Keratinocyte (primary cell): Measurements from ENCODE around the gene CLSTN2. TPM values are rescaled to one million over a fixed set of nuclear protein-coding genes. Genes with fewer than 3 reads are reported as not detected.

ENCODE experiments used
- DNase-seq: peaks from one replicate; pipeline ENCODE4 v3.0.0-alpha.2; 2011; ENCODE audit warnings: low read depth, missing footprints, low spot score
- FAIRE-seq: peaks from 2 replicates; lab custom pipeline; 2011; peaks lifted over from hg19 to GRCh38; lab: Jason Lieb, UNC
- H2AFZ ChIP-seq: 2 replicates; pipeline ENCODE4 v1.6.0; 2012; ENCODE audit warnings: low read length, control low read depth, inconsistent platforms; ENCODE audit not compliant: control insufficient read depth
- H3K27ac ChIP-seq: 2 replicates; pipeline ENCODE4 v1.5.1; 2011; ENCODE audit warnings: low read length; ENCODE audit not compliant: control insufficient read depth, insufficient read depth
- H3K27me3 ChIP-seq: 3 replicates; pipeline ENCODE4 v1.6.0; 2011; ENCODE audit warnings: low read length; ENCODE audit not compliant: control insufficient read depth, insufficient read depth; ENCODE audit errors: extremely low read depth
- H3K36me3 ChIP-seq, 2 experiments: 2 replicates in 1 of 2; 3 replicates in 1 of 2; pipeline ENCODE4 v1.5.1; 2011; ENCODE audit warnings: low read length in 2 of 2, mild to moderate bottlenecking in 1 of 2; ENCODE audit not compliant: control insufficient read depth in 2 of 2, insufficient read depth in 2 of 2; ENCODE audit errors: extremely low read depth in 1 of 2
- H3K4me1 ChIP-seq: 3 replicates; pipeline ENCODE4 v1.5.1; 2011; ENCODE audit warnings: low read length; ENCODE audit not compliant: control insufficient read depth, insufficient read depth; ENCODE audit errors: extremely low read depth
- H3K4me2 ChIP-seq: 3 replicates; pipeline ENCODE4 v1.6.0; 2011; ENCODE audit warnings: low read depth, low read length; ENCODE audit not compliant: control insufficient read depth, insufficient read depth; ENCODE audit errors: extremely low read depth
- H3K4me3 ChIP-seq, 3 experiments: fragments of 200-600 bp in 1 of 3; sonication (generic) in 1 of 3; 2 replicates in 2 of 3; 3 replicates in 1 of 3; pipeline ENCODE4 v1.5.1; 2011 to 2016; ENCODE audit warnings: low read length in 3 of 3, mild to moderate bottlenecking in 3 of 3, control low read depth in 2 of 3, inconsistent platforms in 1 of 3, low read depth in 1 of 3, mixed read lengths in 1 of 3, mixed run types in 1 of 3, moderate library complexity in 1 of 3; ENCODE audit not compliant: control insufficient read depth in 2 of 3, insufficient read depth in 2 of 3; ENCODE audit errors: extremely low read depth in 1 of 3
- H3K79me2 ChIP-seq: 2 replicates; pipeline ENCODE4 v1.6.0; 2012; ENCODE audit warnings: low read length; ENCODE audit not compliant: control insufficient read depth, insufficient read depth
- H3K9ac ChIP-seq: 3 replicates; pipeline ENCODE4 v1.6.0; 2011; ENCODE audit warnings: low read length; ENCODE audit not compliant: control insufficient read depth, insufficient read depth; ENCODE audit errors: extremely low read depth
- H3K9me1 ChIP-seq: 3 replicates; pipeline ENCODE4 v1.6.0; 2011; ENCODE audit warnings: low read length; ENCODE audit not compliant: control insufficient read depth, insufficient read depth; ENCODE audit errors: extremely low read depth
- H3K9me3 ChIP-seq: 2 replicates; pipeline ENCODE4 v1.5.1; 2012; ENCODE audit warnings: low read depth, low read length; ENCODE audit not compliant: control insufficient read depth
- H4K20me1 ChIP-seq: 3 replicates; pipeline ENCODE4 v1.6.0; 2011; ENCODE audit warnings: low read length; ENCODE audit not compliant: control insufficient read depth, insufficient read depth; ENCODE audit errors: extremely low read depth
- EZH2 ChIP-seq: IDR thresholded peaks from one replicate; pipeline ENCODE4 v1.6.1; 2012; ENCODE audit warnings: inconsistent platforms, mild to moderate bottlenecking, low read length, moderate library complexity
- dilution Hi-C: fragments of 300-500 bp; cut with MboI; formaldehyde crosslinking; loops from one replicate; pipeline ENCODE4 v1.7.0; 2020; ENCODE audit warnings: low sequenced_read_pairs; ENCODE audit not compliant: extremely low pct_ligation_motif_present
- polyA plus RNA-seq, 5 experiments: library from polyadenylated mRNA; depleted of rRNA in 3 of 5; stranded (reverse) in 3 of 5; stranded (forward) in 1 of 5; unstranded in 1 of 5; fragments of >200 nt; gene quantifications; 1 replicate in 1 of 5; 2 replicates in 3 of 5; 3 replicates in 1 of 5; pipeline versions ENCODE4 v1.2.1 to v1.2.3, GENCODE V29; 2011 to 2012; ENCODE audit warnings: missing spikeins in 2 of 5, low read depth in 1 of 5, low replicate concordance in 1 of 5
- TF ChIP-seq, protein P1 (sequence below), 3 experiments: IDR thresholded peaks in 1 of 3; conservative IDR thresholded peaks in 1 of 3; optimal IDR thresholded peaks in 1 of 3; 2 replicates in 2 of 3; 3 replicates in 1 of 3; pipeline versions ENCODE3 to v1.5.1; 2011; ENCODE audit warnings: low read length in 3 of 3, mild to moderate bottlenecking in 3 of 3, moderate library complexity in 2 of 3, control low read depth in 1 of 3, inconsistent platforms in 1 of 3; ENCODE audit not compliant: insufficient read depth in 2 of 3; ENCODE audit errors: extremely low read depth in 1 of 3

CLSTN2 gene
- polyA plus RNA-seq, 1 donor (not counting 4 experiments of a cell fraction or from before 2014, with no cell fraction given), result 0.09 TPM

DNA sequence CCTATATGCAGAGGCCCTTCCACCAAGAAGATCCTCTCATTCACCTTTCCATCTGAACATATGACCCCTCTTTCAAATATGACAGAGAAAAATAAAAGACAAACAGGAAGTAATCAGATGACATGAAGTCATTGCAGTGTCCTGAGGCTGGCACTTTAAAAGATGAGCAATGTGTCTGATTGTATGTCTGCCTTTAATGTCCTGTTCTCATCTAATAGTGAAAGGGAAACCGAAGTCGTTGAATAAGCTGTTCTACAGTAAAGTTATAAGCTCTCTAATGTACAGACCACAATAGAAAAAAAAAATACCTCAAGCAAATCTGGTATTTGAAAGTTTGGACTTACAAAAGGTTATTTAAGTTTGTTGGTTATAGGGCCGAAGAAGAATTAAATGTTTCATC lies 243.0 kb downstream of the CLSTN2 start:
- dilution Hi-C loops, result no loop called here
- H3K27me3 ChIP-seq, result no peaks in the 10 kb centered on the region
- no peak overlapping the region for H2AFZ ChIP-seq
- H3K9ac ChIP-seq, result no peak overlapping the region
- H3K9me3 ChIP-seq, result no peaks in the 10 kb centered on the region
- no peak overlapping the region for H3K27ac ChIP-seq
- no peak overlapping the region for H3K4me3 ChIP-seq
- peaks cover 8% of the 10 kb centered on the region for H3K4me1 ChIP-seq
- no peak for TF ChIP-seq EZH2
- TF ChIP-seq, protein P1, sequence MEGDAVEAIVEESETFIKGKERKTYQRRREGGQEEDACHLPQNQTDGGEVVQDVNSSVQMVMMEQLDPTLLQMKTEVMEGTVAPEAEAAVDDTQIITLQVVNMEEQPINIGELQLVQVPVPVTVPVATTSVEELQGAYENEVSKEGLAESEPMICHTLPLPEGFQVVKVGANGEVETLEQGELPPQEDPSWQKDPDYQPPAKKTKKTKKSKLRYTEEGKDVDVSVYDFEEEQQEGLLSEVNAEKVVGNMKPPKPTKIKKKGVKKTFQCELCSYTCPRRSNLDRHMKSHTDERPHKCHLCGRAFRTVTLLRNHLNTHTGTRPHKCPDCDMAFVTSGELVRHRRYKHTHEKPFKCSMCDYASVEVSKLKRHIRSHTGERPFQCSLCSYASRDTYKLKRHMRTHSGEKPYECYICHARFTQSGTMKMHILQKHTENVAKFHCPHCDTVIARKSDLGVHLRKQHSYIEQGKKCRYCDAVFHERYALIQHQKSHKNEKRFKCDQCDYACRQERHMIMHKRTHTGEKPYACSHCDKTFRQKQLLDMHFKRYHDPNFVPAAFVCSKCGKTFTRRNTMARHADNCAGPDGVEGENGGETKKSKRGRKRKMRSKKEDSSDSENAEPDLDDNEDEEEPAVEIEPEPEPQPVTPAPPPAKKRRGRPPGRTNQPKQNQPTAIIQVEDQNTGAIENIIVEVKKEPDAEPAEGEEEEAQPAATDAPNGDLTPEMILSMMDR (optimal IDR thresholded peaks at IDR 0.05 in 1 of 3, IDR thresholded peaks at IDR 0.05 in 1 of 3, conservative IDR thresholded peaks at IDR 0.05 in 1 of 3; ENCODE audit: extremely low read depth in 1 of 3, insufficient read depth in 2 of 3, low read length in 3 of 3), result no peak
- no peaks in the 10 kb centered on the region for H3K79me2 ChIP-seq
- no peaks in the 10 kb centered on the region for H3K9me1 ChIP-seq
- no peaks in the 10 kb centered on the region for H4K20me1 ChIP-seq
- FAIRE-seq (no peak), DNase-seq (no peak)
- H3K4me2 ChIP-seq, result no peak overlapping the region
- H3K36me3 ChIP-seq, result no peaks in the 10 kb centered on the region

DNA sequence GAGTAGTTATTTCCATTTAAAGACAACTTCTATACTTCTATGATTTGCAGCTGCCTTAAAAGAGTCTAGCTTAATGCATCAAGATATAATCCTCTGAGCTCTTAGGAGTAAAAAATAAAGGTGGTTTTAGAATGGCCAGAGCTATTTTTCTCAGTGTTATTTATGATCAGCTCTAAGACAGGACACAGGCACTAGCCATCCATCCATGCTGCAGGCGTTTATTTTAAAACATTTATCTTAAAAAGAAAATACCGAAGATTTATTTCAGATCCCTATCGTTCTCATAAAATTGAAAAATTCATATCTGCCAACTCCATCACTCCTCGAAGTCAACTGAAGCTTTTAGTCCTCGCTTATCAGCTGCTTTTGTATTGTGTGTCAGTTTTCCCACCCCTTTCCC lies 243.5 kb downstream of the CLSTN2 start:
- Histone ChIP-seq H3K4me3 (no peak overlapping the region), H3K4me2 (no peak overlapping the region), H3K9me3 (no peaks in the 10 kb centered on the region), H3K9ac (no peak overlapping the region), H3K27me3 (no peaks in the 10 kb centered on the region), H3K9me1 (no peaks in the 10 kb centered on the region), H3K4me1 (peaks cover 8% of the 10 kb centered on the region), H3K27ac (no peak overlapping the region), H3K79me2 (no peaks in the 10 kb centered on the region), H2AFZ (no peak overlapping the region), H3K36me3 (no peaks in the 10 kb centered on the region), H4K20me1 (no peaks in the 10 kb centered on the region)
- DNase-seq (no peak), FAIRE-seq (no peak)
- dilution Hi-C loops, result no loop called here
- no peak for TF ChIP-seq EZH2
- TF ChIP-seq, protein P1 (optimal IDR thresholded peaks at IDR 0.05 in 1 of 3, IDR thresholded peaks at IDR 0.05 in 1 of 3, conservative IDR thresholded peaks at IDR 0.05 in 1 of 3; ENCODE audit: extremely low read depth in 1 of 3, insufficient read depth in 2 of 3, low read length in 3 of 3), result no peak
